ENCODE data around the gene CHRNA4. TPM values are rescaled to one million over a fixed set of nuclear protein-coding genes. Genes with fewer than 3 reads are reported as not detected.

Gene CHRNA4
- total and polyA plus RNA-seq, 10 of the 15 experiments (the other 5 are each of a cell fraction or from before 2014, with no cell fraction given) = 0.04 to 0.41 (median 0.06) TPM; not detected in 5

GRCh38 chr20:63397155-63397843 is 36.1 kb upstream of the CHRNA4 start:
- SMC1A ChIA-PET (ENCODE audit: uncharacterized antibody, unreplicated experiment) = no interaction called here
- Histone ChIP-seq H2AFZ (ENCODE audit: control insufficient read depth, low read depth, low read length) (no peak overlapping the region), H3K9me3 (replicated peaks; ENCODE audit: control insufficient read depth, insufficient read depth, low read length) (no peaks in the 10 kb centered on the region), H3K36me3 (ENCODE audit: control insufficient read depth in 2 of 2, insufficient read depth in 2 of 2, low read length in 1 of 2) (no peaks in the 10 kb centered on the region), H4K20me1 (ENCODE audit: control insufficient read depth, insufficient read depth) (no peaks in the 10 kb centered on the region), H3K79me2 (ENCODE audit: control insufficient read depth, insufficient read depth, low read length) (no peaks in the 10 kb centered on the region), H3K27me3 (replicated peaks in 1 of 2; ENCODE audit: control insufficient read depth in 2 of 2, insufficient read depth in 2 of 2, low read length in 1 of 2) (peaks cover 0 to 3% of the 10 kb centered on the region in 2 experiments; a peak in 1 of 4 replicates), H3K4me1 (ENCODE audit: control insufficient read depth, insufficient read depth, low read length) (no peaks in the 10 kb centered on the region), H3K4me3 (no peak overlapping the region), H3K9ac (ENCODE audit: control insufficient read depth, insufficient read depth, low read length) (no peak overlapping the region), H3K4me2 (ENCODE audit: control insufficient read depth, insufficient read depth) (no peak overlapping the region), H3K27ac (ENCODE audit: control insufficient read depth, insufficient read depth) (no peak overlapping the region)
- ATAC-seq = no peak
- intact Hi-C loops (cut with micrococcal nuclease; ENCODE audit: unreplicated experiment) (no loop called here), in situ Hi-C loops (cut with MboI) (no loop called here)
- POLR2A ChIA-PET = no interaction called here
- TF ChIP-seq RCOR1 (conservative IDR thresholded peaks at IDR 0.05; ENCODE audit: low read depth, low read length) = no peak
- no peak for TF ChIP-seq ZNF217 (IDR thresholded peaks at IDR 0.05)
- no peak for TF ChIP-seq ZBED1 (IDR thresholded peaks at IDR 0.05; ENCODE audit: borderline replicate concordance)
- TF ChIP-seq POLR2A (IDR thresholded peaks at IDR 0.05; ENCODE audit: low read depth, low read length) = no peak
- no peak for TF ChIP-seq SREBF2 (IDR thresholded peaks at IDR 0.05; ENCODE audit: low read length)
- TF ChIP-seq, protein P1, sequence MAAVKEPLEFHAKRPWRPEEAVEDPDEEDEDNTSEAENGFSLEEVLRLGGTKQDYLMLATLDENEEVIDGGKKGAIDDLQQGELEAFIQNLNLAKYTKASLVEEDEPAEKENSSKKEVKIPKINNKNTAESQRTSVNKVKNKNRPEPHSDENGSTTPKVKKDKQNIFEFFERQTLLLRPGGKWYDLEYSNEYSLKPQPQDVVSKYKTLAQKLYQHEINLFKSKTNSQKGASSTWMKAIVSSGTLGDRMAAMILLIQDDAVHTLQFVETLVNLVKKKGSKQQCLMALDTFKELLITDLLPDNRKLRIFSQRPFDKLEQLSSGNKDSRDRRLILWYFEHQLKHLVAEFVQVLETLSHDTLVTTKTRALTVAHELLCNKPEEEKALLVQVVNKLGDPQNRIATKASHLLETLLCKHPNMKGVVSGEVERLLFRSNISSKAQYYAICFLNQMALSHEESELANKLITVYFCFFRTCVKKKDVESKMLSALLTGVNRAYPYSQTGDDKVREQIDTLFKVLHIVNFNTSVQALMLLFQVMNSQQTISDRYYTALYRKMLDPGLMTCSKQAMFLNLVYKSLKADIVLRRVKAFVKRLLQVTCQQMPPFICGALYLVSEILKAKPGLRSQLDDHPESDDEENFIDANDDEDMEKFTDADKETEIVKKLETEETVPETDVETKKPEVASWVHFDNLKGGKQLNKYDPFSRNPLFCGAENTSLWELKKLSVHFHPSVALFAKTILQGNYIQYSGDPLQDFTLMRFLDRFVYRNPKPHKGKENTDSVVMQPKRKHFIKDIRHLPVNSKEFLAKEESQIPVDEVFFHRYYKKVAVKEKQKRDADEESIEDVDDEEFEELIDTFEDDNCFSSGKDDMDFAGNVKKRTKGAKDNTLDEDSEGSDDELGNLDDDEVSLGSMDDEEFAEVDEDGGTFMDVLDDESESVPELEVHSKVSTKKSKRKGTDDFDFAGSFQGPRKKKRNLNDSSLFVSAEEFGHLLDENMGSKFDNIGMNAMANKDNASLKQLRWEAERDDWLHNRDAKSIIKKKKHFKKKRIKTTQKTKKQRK (IDR thresholded peaks at IDR 0.05; ENCODE audit: low read depth, low read length) = no peak
- 64% methylated on average over 30 of the region's 30 CpGs for WGBS (ENCODE audit: insufficient coverage, insufficient replicate concordance, low lambda C conversion rate, missing lambda C conversion rate)
- CTCF ChIA-PET = interaction anchor here (0.6 kb wide), 1 partner anchor 24 kb away, joined by 3 read pairs; no protein-coding TSS in a partner anchor
- RAD21 ChIA-PET (ENCODE audit: unreplicated experiment) = no interaction called here
- no peak for DNase-seq (ENCODE audit: low read depth, low spot score)
- no peak for FAIRE-seq
- no TSS peak for BruUV-seq (replicated peaks)
